ENCODE measurements around the gene JMJD8.

JMJD8 gene

DNA sequence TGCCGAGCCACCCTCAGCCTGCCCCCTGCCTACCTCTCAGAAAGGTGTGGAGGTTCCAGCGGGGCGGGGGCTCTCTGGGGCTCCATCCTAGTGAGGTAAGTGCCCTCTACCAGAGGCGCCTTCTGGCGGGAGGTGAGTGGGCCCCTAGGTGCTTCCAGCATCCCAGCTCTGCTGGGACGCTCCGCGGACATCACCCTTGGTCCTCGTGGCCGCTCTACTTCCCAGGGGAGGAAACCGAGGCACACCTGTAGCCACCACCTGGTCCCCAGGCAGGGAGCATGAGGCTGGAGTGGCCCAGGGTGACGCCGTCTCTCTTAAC lies 41.1 kb downstream of the JMJD8 start:
- peak overlapping the region; percentile 95 for H3K9ac ChIP-seq (ENCODE audit: low read length)
- H4K20me1 ChIP-seq (ENCODE audit: insufficient read depth, low read length), result no peaks in the 10 kb centered on the region
- H2AFZ ChIP-seq (ENCODE audit: low read length), result no peak overlapping the region
- no peaks in the 10 kb centered on the region for H3K9me3 ChIP-seq (replicated peaks; ENCODE audit: insufficient read depth, low read length)
- no peaks in the 10 kb centered on the region for H3K9me2 ChIP-seq (replicated peaks; ENCODE audit: insufficient read depth, low read length)
- H3K36me3 ChIP-seq (replicated peaks; ENCODE audit: insufficient read depth, low read length), result no peaks in the 10 kb centered on the region
- H3F3A ChIP-seq (ENCODE audit: insufficient read depth, low read length), result peaks cover 27% of the 10 kb centered on the region
- peak overlapping the region; percentile 99 for H3K4me2 ChIP-seq (ENCODE audit: low read depth, low read length)
- H3K4me1 ChIP-seq (ENCODE audit: low read length), result 0 out of 2 replicates have a peak, but pooled peaks cover 14% of the 10 kb centered on the region
- peaks cover 68% of the 10 kb centered on the region for H3K79me2 ChIP-seq (ENCODE audit: low read length)
- TF ChIP-seq, protein P1, sequence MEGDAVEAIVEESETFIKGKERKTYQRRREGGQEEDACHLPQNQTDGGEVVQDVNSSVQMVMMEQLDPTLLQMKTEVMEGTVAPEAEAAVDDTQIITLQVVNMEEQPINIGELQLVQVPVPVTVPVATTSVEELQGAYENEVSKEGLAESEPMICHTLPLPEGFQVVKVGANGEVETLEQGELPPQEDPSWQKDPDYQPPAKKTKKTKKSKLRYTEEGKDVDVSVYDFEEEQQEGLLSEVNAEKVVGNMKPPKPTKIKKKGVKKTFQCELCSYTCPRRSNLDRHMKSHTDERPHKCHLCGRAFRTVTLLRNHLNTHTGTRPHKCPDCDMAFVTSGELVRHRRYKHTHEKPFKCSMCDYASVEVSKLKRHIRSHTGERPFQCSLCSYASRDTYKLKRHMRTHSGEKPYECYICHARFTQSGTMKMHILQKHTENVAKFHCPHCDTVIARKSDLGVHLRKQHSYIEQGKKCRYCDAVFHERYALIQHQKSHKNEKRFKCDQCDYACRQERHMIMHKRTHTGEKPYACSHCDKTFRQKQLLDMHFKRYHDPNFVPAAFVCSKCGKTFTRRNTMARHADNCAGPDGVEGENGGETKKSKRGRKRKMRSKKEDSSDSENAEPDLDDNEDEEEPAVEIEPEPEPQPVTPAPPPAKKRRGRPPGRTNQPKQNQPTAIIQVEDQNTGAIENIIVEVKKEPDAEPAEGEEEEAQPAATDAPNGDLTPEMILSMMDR (IDR thresholded peaks at IDR 0.05; ENCODE audit: low read length), result no peak
- TF ChIP-seq EZH2phosphoT487 (IDR thresholded peaks at IDR 0.05; ENCODE audit: low read length), result no peak
- TF ChIP-seq EZH2 (optimal IDR thresholded peaks at IDR 0.05; ENCODE audit: low read depth, low read length), result no peak
- peak overlapping the region; percentile 60; the same call in 1 of the 2 replicates for H3K27ac ChIP-seq (ENCODE audit: low read length)
- H3K27me3 ChIP-seq (replicated peaks; ENCODE audit: insufficient read depth, low read length), result no peaks in the 10 kb centered on the region
- DNase-seq, result no peak
- peak overlapping the region; percentile 96 for H3K4me3 ChIP-seq (ENCODE audit: low read length)

DNA sequence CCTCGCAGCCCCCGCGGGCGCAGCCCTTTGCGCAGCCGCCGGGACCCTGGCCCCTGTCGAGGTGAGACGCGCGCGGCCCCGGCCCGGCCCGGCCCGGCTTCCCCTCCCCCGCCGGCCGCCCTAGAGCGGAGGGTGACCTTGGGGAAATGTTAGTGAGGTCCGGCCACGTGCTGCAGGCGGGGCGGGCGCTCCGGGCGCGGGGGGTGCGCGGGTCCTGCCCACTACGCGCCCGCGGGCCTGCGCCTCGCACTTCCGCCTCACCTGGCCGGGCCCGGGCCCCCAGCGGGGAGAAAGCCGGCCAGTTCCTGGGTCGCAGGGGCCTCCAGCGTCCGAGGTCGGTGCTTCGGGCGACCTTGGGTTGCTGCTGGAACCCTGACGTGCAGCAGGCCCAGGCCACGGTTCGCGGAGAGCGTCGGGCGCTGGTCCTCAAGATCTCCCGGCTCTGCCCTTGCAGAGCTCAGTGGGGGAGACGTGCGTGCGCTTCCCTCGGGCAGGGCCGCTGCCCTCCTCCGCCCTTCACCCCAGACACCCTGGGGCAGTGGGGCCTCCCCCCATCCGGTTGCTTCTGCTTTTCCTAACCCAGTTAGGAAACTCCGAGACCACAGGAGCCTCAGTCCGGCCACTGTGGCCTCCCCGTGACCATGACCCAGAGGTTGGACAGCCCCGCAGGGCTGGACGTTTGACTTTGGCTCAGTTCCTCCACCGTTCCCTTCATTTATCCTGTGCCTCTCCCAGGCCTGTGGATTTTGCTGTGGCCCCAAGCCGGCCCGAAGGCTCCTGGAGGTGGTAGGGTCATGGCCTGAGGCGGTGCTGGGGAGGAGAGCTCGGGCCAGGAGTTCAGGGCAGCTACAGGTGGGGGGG lies 41.7 kb downstream of the JMJD8 start:
- DNase-seq, result peak; percentile 79
- H3K9ac ChIP-seq (ENCODE audit: low read length), result peak overlapping the region; percentile 95
- peaks cover 62% of the 10 kb centered on the region for H3K79me2 ChIP-seq (ENCODE audit: low read length)
- H2AFZ ChIP-seq (ENCODE audit: low read length), result no peak overlapping the region
- H3F3A ChIP-seq (ENCODE audit: insufficient read depth, low read length), result peaks cover 21% of the 10 kb centered on the region
- no peaks in the 10 kb centered on the region for H4K20me1 ChIP-seq (ENCODE audit: insufficient read depth, low read length)
- H3K27me3 ChIP-seq (replicated peaks; ENCODE audit: insufficient read depth, low read length), result no peaks in the 10 kb centered on the region
- H3K9me3 ChIP-seq (replicated peaks; ENCODE audit: insufficient read depth, low read length), result no peaks in the 10 kb centered on the region
- H3K36me3 ChIP-seq (replicated peaks; ENCODE audit: insufficient read depth, low read length), result no peaks in the 10 kb centered on the region
- H3K27ac ChIP-seq (ENCODE audit: low read length), result peak overlapping the region; percentile 71; the same call in 1 of the 2 replicates
- no peak for TF ChIP-seq EZH2phosphoT487 (IDR thresholded peaks at IDR 0.05; ENCODE audit: low read length)
- no peak for TF ChIP-seq EZH2 (optimal IDR thresholded peaks at IDR 0.05; ENCODE audit: low read depth, low read length)
- TF ChIP-seq, protein P1 (IDR thresholded peaks at IDR 0.05; ENCODE audit: low read length), result no peak
- peak overlapping the region; percentile 96 for H3K4me3 ChIP-seq (ENCODE audit: low read length)
- peak overlapping the region; percentile 99 for H3K4me2 ChIP-seq (ENCODE audit: low read depth, low read length)
- H3K4me1 ChIP-seq (ENCODE audit: low read length), result 0 out of 2 replicates have a peak, but pooled peaks cover 12% of the 10 kb centered on the region
- H3K9me2 ChIP-seq (replicated peaks; ENCODE audit: insufficient read depth, low read length), result no peaks in the 10 kb centered on the region

DNA sequence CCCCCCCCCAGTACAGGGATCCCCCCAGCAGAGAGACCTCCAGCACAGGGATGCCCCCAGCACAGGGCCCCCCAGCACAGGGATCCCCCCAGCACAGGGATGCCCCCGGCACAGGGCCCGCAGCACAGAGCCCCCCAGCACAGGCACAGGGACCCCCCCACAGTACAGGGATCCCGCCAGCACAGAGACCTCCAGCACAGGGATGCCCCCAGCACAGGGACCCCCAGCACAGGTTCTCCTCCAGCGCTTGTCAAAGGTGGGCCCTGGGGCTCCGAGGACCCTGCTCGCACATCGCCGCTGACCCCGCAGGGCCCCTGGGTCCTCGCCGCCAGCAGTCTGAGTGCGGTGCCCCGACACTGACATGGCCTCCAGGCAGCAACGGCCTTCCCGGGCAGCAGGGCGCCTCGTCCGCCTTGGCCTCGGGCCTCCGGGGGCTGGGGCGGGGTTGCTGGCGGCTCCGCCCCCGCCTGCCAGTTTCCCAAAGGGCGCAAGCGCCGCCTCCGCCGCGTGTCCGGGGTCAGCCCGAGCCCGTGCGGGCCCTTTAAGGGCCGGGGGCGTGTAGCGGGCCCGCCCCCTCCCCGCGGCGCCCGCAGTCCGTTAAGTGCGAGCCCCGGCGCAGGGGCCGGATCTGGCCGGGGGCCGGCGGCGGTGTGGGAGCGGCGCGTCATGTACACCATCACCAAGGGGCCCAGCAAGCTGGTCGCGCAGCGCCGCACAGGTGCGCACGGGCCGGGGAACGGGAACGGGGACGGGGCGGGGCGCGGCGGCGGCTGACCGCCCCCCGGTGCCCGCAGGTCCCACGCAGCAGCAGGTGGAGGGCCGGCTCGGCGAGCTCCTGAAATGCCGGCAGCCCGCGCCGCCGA lies 42.6 kb downstream of the JMJD8 start, which contains the start of gene MCRIP2:
TSS of gene MCRIP2 (plus strand) at position 503 of the 863 bp plus-strand sequence. CDS start at position 667, 164 bp downstream.
- Histone ChIP-seq H3K36me3 (replicated peaks; ENCODE audit: insufficient read depth, low read length) (no peaks in the 10 kb centered on the region), H3K9ac (ENCODE audit: low read length) (peak within 1 kb of the TSS; percentile 95), H3K79me2 (ENCODE audit: low read length) (peaks cover 53% of the 10 kb centered on the region), H3K4me2 (ENCODE audit: low read depth, low read length) (peak within 1 kb of the TSS; percentile 99), H4K20me1 (ENCODE audit: insufficient read depth, low read length) (no peaks in the 10 kb centered on the region), H2AFZ (ENCODE audit: low read length) (peak within 1 kb of the TSS; percentile 47), H3K4me3 (ENCODE audit: low read length) (peak within 1 kb of the TSS; percentile 96), H3K4me1 (ENCODE audit: low read length) (0 out of 2 replicates have a peak, but pooled peaks cover 11% of the 10 kb centered on the region), H3F3A (ENCODE audit: insufficient read depth, low read length) (peaks cover 14% of the 10 kb centered on the region), H3K9me3 (replicated peaks; ENCODE audit: insufficient read depth, low read length) (no peaks in the 10 kb centered on the region), H3K9me2 (replicated peaks; ENCODE audit: insufficient read depth, low read length) (no peaks in the 10 kb centered on the region), H3K27me3 (replicated peaks; ENCODE audit: insufficient read depth, low read length) (no peaks in the 10 kb centered on the region), H3K27ac (ENCODE audit: low read length) (peak within 1 kb of the TSS; percentile 71; the same call in 1 of the 2 replicates)
- TF ChIP-seq, protein P1 (IDR thresholded peaks at IDR 0.05; ENCODE audit: low read length), result no peak
- TF ChIP-seq EZH2phosphoT487 (IDR thresholded peaks at IDR 0.05; ENCODE audit: low read length) (no peak), EZH2 (optimal IDR thresholded peaks at IDR 0.05; ENCODE audit: low read depth, low read length) (no peak)
- DNase-seq, result peak; percentile 91

Measured in MM.1S (cell line).